Endothelial cell of umbilical vein (primary cell): ENCODE measurements around the gene PRR36.

Source experiments
- CTCF ChIP-seq, 2 donors: IDR thresholded peaks; 1 replicate in 1 of 2; 2 replicates in 1 of 2; pipeline ENCODE4 v1.5.1; 2011; ENCODE audit warnings: low read length in 2 of 2, mild to moderate bottlenecking in 2 of 2, moderate library complexity in 2 of 2, control low read depth in 1 of 2, inconsistent platforms in 1 of 2, low read depth in 1 of 2; ENCODE audit not compliant: insufficient read depth in 1 of 2; ENCODE audit errors: extremely low read depth in 1 of 2
- JUN ChIP-seq: IDR thresholded peaks from 2 replicates; pipeline ENCODE4 v1.6.1; 2011; ENCODE audit warnings: borderline replicate concordance, low read depth; ENCODE audit not compliant: insufficient read length, insufficient read depth
- POLR2A ChIP-seq: IDR thresholded peaks from 2 replicates; pipeline ENCODE4 v1.6.1; 2012; ENCODE audit warnings: low read depth, mild to moderate bottlenecking, control low read depth, low read length
- POLR2AphosphoS5 ChIP-seq: IDR thresholded peaks from 2 replicates; pipeline ENCODE4 v1.6.1; 2012; ENCODE audit warnings: low read depth, mild to moderate bottlenecking, control low read depth, low read length, moderate library complexity; ENCODE audit not compliant: insufficient read depth

GRCh38 chr19:7920519-7921301, 46.5 kb upstream of the PRR36 start:
- TF ChIP-seq JUN: no peak
- no peak for TF ChIP-seq CTCF (IDR thresholded peaks at IDR 0.05; ENCODE audit: extremely low read depth in 1 of 2, insufficient read depth in 1 of 2, low read depth in 1 of 2, low read length in 2 of 2)
- TF ChIP-seq POLR2AphosphoS5: peak; percentile 74
- no peak for TF ChIP-seq POLR2A
